GF-D8 (cell line): ENCODE results near the gene GFI1B.
"Not testable (repeated sequence)": the region's sequence is repeated elsewhere in the genome, so short reads cannot be mapped to it uniquely, and the experiment has no call there.

Experiments used
- DNase-seq: peaks from one replicate; lab custom pipeline; 2025; lab: John Stamatoyannopoulos, UW

Gene GFI1B

GRCh38 chr9:132969783-132970182 is 8.7 kb upstream of the GFI1B start:
- no peak for DNase-seq

GRCh38 chr9:132970324-132971062 is 8.0 kb upstream of the GFI1B start:
- no peak for DNase-seq

GRCh38 chr9:132973166-132973565 is 5.3 kb upstream of the GFI1B start:
- no peak for DNase-seq

GRCh38 chr9:132973713-132974112 is 4.8 kb upstream of the GFI1B start:
- peak; percentile 51 for DNase-seq

GRCh38 chr9:132975961-132976360 is 2.5 kb upstream of the GFI1B start:
- DNase-seq, result no peak

- DNase-seq, result no peak
These were observed 1.9 kb upstream of the GFI1B start for GRCh38 chr9:132976571-132976970.

GRCh38 chr9:132978112-132978450 is 413 bp upstream of the GFI1B start:
- DNase-seq, result no peak

GRCh38 chr9:132980157-132980556 is 1.7 kb downstream of the GFI1B start:
- DNase-seq, result no peak

GRCh38 chr9:132982458-132982857 is 4.0 kb downstream of the GFI1B start:
- DNase-seq, result peak; percentile 86

- DNase-seq, result no peak
These were observed 5.2 kb downstream of the GFI1B start for GRCh38 chr9:132983491-132984201.

GRCh38 chr9:132984202-132985070 is 5.9 kb downstream of the GFI1B start:
- peak; percentile 62 for DNase-seq

GRCh38 chr9:132985071-132985350 is 6.5 kb downstream of the GFI1B start:
- no peak for DNase-seq

GRCh38 chr9:132985489-132985888 is 7.0 kb downstream of the GFI1B start:
- DNase-seq, result no peak

GRCh38 chr9:132986114-132986513 is 7.6 kb downstream of the GFI1B start:
- DNase-seq, result no peak

GRCh38 chr9:132986640-132987620 is 8.4 kb downstream of the GFI1B start:
- no peak for DNase-seq

- no peak for DNase-seq
These were observed 9.9 kb downstream of the GFI1B start for GRCh38 chr9:132988244-132989013.

- DNase-seq, result no peak
These were observed 10.5 kb downstream of the GFI1B start for GRCh38 chr9:132989014-132989310.

GRCh38 chr9:132989414-132989996 is 11.0 kb downstream of the GFI1B start:
- DNase-seq, result no peak

GRCh38 chr9:132989998-132990557 is 11.6 kb downstream of the GFI1B start:
- not testable (repeated sequence) for DNase-seq

- no peak for DNase-seq
These were observed 12.3 kb downstream of the GFI1B start for GRCh38 chr9:132990781-132991180.
